ENCODE measurements around the gene OTOP3.

Gene OTOP3

GRCh38 chr17:74990581-74991105 lies 54.9 kb downstream of the OTOP3 start:
- Histone ChIP-seq H3K4me3 (ENCODE audit: low read depth in 1 of 2, low read length in 1 of 2) (no peak overlapping the region), H3K4me1 (ENCODE audit: control insufficient read depth in 1 of 2, insufficient read depth in 1 of 2, low read depth in 1 of 2, low read length in 1 of 2) (peaks cover 26 to 27% of the 10 kb centered on the region in 2 experiments), H3K27ac (no peak overlapping the region), H3K27me3 (peaks cover 52% of the 10 kb centered on the region), H3K9me3 (no peaks in the 10 kb centered on the region), H3K36me3 (no peaks in the 10 kb centered on the region)
- no peak for TF ChIP-seq CTCF (IDR thresholded peaks at IDR 0.05)

DNA sequence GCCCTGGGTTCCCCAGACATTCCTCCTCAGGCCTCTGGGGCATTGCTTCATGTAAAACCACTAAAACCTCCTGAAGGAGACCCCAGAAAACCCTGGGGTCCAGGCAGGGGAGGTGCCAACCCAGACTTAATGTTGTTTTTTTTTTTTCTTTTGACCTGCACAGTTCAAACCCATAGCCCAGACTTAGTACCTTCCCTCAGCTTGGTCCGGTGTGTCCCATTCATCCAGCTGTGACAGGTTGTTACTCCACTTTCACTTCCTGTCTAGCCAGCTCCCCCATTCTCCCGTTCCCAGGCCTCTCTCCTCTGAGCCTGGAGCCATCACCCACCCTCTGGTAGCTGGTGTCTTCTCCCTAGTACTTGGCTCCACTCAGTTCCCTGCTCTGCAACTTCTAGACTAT lies 56.5 kb downstream of the OTOP3 start:
- TF ChIP-seq CTCF (IDR thresholded peaks at IDR 0.05) = no peak
- H3K4me3 ChIP-seq (ENCODE audit: low read depth in 1 of 2, low read length in 1 of 2) = no peak overlapping the region
- peaks cover 46% of the 10 kb centered on the region for H3K27me3 ChIP-seq
- H3K9me3 ChIP-seq = no peaks in the 10 kb centered on the region
- H3K36me3 ChIP-seq = no peaks in the 10 kb centered on the region
- peaks cover 14 to 15% of the 10 kb centered on the region in 2 experiments for H3K4me1 ChIP-seq (ENCODE audit: control insufficient read depth in 1 of 2, insufficient read depth in 1 of 2, low read depth in 1 of 2, low read length in 1 of 2)
- H3K27ac ChIP-seq = no peak overlapping the region

DNA sequence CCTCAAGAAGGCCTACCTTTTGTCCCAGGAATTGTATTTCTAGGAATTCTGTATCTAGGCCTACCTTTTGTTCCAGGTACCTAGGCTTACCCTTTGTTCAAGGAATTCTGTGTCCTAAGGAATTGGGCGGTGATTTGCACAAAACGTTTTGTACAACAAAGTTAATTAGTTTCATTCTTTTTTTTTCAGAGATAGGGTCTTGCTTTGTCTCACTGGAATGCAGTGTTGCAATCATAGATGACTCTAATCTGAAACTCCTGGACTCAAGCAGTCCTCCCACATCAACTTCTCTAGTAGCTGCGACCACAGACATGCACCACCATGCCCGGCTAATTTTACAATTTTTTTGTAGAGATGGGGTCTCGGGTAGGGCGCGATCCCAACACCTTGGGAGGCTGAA lies 58.7 kb downstream of the OTOP3 start:
- no peak overlapping the region for H3K4me3 ChIP-seq (ENCODE audit: low read depth in 1 of 2, low read length in 1 of 2)
- peaks cover 24% of the 10 kb centered on the region for H3K27me3 ChIP-seq
- no peaks in the 10 kb centered on the region for H3K36me3 ChIP-seq
- no peaks in the 10 kb centered on the region for H3K9me3 ChIP-seq
- no peaks in the 10 kb centered on the region for H3K4me1 ChIP-seq (ENCODE audit: control insufficient read depth in 1 of 2, insufficient read depth in 1 of 2, low read depth in 1 of 2, low read length in 1 of 2)
- no peak overlapping the region for H3K27ac ChIP-seq
- TF ChIP-seq CTCF (IDR thresholded peaks at IDR 0.05) = no peak

DNA sequence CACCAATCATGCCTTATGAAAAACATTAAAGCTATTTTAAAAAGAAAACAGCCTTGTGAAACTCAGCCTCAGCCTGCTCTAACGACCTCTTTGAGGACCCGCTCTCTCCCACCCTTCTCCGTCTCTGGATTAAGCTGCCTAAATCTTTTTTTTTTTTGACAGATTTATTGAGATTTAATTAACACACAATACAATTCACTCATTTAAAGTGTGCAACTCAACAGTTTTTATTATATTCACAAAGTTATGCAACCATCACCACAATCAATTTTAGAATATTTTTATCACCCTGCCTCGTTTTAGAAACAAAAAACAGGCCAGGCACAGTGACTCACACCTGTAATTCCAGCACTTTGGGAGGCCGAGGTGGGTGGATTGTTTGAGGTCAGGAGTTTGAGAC lies 60.1 kb downstream of the OTOP3 start:
- peaks cover 10% of the 10 kb centered on the region for H3K27me3 ChIP-seq
- no peak overlapping the region for H3K4me3 ChIP-seq (ENCODE audit: low read depth in 1 of 2, low read length in 1 of 2)
- TF ChIP-seq CTCF (IDR thresholded peaks at IDR 0.05) = no peak
- no peaks in the 10 kb centered on the region for H3K9me3 ChIP-seq
- H3K27ac ChIP-seq = no peak overlapping the region
- H3K36me3 ChIP-seq = no peaks in the 10 kb centered on the region
- H3K4me1 ChIP-seq (ENCODE audit: control insufficient read depth in 1 of 2, insufficient read depth in 1 of 2, low read depth in 1 of 2, low read length in 1 of 2) = no peaks in the 10 kb centered on the region

DNA sequence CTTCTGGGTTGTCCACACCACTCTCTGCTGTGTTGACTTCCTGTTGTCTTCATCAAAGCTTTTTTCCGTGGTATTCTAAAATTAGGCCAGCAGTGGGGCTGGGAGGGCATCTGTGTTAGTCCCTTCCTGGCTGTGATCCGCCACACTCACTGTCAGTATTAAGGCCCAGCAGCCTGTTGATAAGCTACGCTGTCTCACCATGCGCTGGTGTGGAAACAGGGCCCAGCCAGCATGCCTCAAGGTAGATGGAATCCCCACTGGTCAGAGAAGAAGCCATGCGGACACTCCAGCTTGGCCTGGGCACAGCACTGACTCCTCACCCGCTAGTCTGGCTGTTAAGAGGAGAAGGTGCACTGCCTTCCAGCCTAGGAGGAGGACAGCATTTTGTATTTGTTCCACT lies 63.1 kb downstream of the OTOP3 start:
- Histone ChIP-seq H3K36me3 (no peaks in the 10 kb centered on the region), H3K9me3 (no peaks in the 10 kb centered on the region), H3K4me1 (ENCODE audit: control insufficient read depth in 1 of 2, insufficient read depth in 1 of 2, low read depth in 1 of 2, low read length in 1 of 2) (peaks cover 7 to 11% of the 10 kb centered on the region in 2 experiments), H3K4me3 (ENCODE audit: low read depth in 1 of 2, low read length in 1 of 2) (no peak overlapping the region), H3K27ac (no peak overlapping the region), H3K27me3 (no peaks in the 10 kb centered on the region)
- no peak for TF ChIP-seq CTCF (IDR thresholded peaks at IDR 0.05)

DNA sequence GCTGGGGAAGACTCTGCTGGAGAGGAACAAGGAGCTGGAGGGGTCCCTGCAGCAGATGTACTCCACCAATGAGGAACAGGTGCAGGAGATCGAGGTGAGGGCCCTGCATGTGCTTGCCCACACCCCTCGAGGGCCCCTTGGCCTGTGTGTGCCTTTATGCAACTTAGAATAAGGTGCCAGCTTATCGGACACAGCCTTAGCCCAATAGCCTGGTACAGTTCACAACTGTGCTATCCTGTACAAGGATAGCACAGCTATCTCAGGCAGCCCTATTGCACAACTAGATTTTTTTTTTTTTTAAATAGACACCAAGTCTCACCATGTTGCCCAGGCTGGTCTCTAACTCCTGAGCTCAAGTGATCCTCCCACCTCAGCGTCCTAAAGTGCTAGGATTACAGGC lies 63.8 kb downstream of the OTOP3 start:
- Histone ChIP-seq H3K4me3 (ENCODE audit: low read depth in 1 of 2, low read length in 1 of 2) (no peak overlapping the region), H3K27ac (no peak overlapping the region), H3K9me3 (no peaks in the 10 kb centered on the region), H3K4me1 (ENCODE audit: control insufficient read depth in 1 of 2, insufficient read depth in 1 of 2, low read depth in 1 of 2, low read length in 1 of 2) (peaks cover 7 to 11% of the 10 kb centered on the region in 2 experiments), H3K27me3 (no peaks in the 10 kb centered on the region), H3K36me3 (no peaks in the 10 kb centered on the region)
- TF ChIP-seq CTCF (IDR thresholded peaks at IDR 0.05) = no peak

Data from neutrophil (primary cell).